GM10266 (cell line): ENCODE results near the gene HPN.
"Not testable (repeated sequence)": the region's sequence is repeated elsewhere in the genome, so short reads cannot be mapped to it uniquely, and the experiment has no call there.

ENCODE experiments used
- DNase-seq: peaks from one replicate; pipeline ENCODE4 v3.0.0; 2012; ENCODE audit errors: extremely low spot score
- TF ChIP-seq, protein P1 (sequence below): IDR thresholded peaks from 2 replicates; pipeline ENCODE4 v1.5.1; 2012; ENCODE audit warnings: mild to moderate bottlenecking, low read depth; ENCODE audit not compliant: control insufficient read depth, insufficient read depth; ENCODE audit errors: missing control alignments

Gene HPN

DNA sequence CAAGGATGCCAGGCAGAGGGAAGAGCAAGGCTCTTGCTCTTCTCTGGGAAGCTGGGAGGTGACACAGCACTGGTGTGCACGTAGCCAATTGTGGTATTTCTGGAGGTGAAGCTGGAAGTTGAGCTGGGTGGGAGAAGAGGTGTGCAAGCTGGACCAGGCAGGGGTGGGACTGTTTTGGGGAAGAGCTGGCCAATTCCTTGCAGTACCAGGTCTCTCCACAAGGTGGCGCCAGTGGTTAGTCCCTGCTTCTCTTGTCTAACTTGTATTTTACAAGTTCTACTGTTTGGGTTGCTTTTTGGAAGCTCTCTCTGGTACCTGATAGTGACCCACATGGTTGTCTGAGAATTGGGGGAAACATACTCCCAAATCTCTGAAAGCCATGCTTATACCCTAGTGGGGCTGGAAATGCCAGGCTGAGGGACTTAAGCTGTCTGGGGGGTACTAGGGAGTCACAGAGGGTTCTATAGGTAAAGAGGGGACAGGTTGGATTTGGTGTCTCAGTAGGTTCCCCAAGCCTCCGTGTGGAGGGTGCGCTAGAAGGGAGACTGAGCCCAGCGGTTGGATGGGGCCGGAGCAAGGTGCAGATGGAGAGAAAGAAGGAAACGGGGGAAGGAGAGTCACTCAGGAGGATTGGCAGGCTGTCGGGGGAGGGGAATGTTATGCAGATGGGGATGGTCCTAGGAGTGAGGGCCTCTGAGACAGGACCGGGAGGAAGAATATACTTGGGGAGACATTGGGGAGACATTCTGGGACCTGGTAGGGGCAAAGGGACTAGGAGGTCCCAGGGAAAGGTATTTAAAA is 3.0 kb downstream of the HPN start:
- TF ChIP-seq, protein P1, sequence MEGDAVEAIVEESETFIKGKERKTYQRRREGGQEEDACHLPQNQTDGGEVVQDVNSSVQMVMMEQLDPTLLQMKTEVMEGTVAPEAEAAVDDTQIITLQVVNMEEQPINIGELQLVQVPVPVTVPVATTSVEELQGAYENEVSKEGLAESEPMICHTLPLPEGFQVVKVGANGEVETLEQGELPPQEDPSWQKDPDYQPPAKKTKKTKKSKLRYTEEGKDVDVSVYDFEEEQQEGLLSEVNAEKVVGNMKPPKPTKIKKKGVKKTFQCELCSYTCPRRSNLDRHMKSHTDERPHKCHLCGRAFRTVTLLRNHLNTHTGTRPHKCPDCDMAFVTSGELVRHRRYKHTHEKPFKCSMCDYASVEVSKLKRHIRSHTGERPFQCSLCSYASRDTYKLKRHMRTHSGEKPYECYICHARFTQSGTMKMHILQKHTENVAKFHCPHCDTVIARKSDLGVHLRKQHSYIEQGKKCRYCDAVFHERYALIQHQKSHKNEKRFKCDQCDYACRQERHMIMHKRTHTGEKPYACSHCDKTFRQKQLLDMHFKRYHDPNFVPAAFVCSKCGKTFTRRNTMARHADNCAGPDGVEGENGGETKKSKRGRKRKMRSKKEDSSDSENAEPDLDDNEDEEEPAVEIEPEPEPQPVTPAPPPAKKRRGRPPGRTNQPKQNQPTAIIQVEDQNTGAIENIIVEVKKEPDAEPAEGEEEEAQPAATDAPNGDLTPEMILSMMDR: peak; percentile 89
- DNase-seq: peak; percentile 80

DNA sequence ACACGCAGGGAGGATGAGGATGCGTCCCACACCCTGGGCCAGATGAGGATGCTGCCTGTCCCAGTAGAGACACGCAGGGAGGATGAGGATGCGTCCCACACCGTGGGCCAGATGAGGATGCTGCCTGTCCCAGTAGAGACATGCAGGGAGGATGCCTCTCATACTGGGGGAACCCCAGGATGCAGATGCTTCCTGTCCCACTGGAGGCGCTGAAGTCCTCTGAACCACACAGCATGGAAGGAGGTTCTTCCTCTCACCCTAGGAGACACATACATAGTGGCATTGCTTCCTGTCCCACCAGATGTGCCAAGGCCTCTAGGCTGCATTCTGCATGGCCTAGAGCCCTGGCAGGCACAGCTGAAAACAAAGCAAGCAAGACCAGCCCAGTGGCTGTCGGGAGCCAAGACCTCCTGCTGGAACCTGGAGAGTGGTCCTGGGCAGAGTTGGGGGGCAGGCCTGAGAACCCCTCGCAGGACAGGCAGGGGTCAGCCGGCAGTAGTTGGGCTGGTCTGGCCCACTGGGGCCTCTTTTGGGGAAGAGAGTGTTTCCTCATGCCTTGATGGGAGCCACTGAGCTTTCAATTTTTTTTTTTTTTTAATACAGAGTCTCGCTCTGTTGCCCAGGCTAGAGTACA is 4.3 kb downstream of the HPN start:
- TF ChIP-seq, protein P1: peak; percentile 35

DNA sequence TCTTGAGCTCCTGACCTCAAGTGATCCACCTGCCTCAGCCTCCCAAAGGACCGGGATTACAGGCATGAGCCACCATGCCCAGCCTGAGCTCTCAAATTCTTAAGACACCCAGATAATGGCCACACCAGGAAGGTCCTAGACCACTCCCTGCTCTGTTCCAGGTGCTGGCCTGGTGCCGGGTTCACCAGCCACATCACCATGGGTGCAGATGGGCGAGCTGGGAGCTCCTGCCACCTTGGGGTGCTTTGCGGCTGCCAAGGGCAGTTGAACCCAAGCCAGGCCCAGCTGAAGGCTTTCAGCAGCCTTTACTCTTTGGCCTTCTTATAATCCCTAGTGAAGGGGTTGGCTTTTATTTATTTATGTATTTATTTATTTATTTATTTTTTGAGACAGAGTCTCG is 4.9 kb downstream of the HPN start:
- DNase-seq: no peak
- TF ChIP-seq, protein P1: no peak

More for the DNA sequence above, 4.3 kb downstream of the HPN start:
- peak; percentile 83 for DNase-seq

DNA sequence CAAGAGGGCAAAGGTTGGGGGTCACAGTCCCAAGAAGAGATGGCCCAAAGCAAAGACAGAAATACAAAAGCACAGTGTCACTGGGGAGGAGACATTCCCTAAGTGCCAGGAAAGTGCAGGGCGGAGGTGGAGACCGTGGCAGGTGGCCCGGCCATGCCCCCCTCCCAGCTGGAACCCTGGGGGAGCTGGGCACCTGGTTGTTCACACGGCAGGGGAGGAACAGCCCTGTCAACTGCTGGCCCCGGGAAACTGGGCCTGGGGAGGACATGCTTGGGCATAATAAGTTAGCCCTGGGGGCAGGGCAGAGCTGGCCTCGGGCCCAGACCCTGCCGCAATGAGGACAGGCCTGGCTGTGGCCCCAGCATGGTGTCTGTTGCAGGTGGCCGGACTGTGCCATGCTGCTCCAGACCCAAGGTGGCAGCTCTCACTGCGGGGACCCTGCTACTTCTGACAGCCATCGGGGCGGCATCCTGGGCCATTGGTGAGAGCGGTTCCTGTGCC is 7.4 kb downstream of the HPN start:
- TF ChIP-seq, protein P1: no peak
- no peak for DNase-seq

DNA sequence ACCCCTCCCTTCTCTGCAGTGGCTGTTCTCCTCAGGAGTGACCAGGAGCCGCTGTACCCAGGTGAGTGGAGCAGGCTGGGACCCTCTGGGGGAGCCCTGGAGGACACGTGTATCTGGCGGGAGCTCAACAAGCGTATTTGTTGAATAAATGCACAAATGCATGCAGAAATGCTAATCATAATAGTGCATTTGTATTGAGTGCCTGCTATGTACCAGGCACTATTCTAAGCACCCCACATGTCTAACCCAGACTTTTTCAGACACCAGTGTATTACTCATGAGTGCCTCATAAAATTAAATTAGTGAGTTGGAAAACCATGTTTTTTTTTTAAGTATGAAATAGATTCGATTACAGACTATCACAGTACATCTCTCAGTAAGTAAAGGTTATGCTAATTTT is 7.9 kb downstream of the HPN start:
- no peak for DNase-seq
- TF ChIP-seq, protein P1: no peak

DNA sequence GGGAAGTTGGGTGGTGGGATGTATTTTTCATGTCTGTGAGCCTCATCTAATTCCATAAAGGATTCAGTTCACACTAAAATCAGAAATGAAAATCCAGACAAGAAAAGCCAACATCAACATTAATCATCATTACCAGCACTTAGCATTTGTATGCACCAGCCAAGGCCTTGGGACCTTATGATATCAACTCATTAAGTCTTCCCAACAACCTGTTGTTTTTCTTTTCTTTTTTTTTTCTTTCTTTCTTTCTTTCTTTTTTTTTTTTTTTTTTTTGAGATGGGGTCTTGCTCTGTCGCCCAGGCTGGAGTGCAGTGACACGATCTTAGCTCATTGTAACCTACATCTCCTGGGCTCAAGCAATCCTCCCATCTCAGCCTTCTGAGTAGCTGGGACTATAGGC is 9.1 kb downstream of the HPN start:
- DNase-seq: not testable (repeated sequence)

DNA sequence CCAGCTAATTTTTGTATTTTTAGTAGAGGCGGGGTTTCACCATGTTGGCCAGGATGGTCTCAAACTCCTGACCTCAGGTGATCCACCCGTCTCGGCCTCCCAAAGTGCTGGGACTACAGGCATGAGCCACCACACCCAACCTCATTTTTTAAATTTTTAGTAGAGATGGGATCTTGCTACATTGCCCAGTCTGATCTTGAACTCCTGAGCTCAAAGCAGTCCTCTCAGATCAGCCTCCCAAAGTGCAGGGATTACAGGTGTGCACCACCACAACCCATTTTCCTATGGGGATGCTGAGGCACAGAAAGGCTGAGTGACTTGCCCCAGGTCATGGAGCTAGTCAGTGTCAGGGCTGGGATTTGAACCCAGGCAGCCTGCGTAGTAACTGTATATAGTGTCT is 9.7 kb downstream of the HPN start:
- DNase-seq: not testable (repeated sequence)

DNA sequence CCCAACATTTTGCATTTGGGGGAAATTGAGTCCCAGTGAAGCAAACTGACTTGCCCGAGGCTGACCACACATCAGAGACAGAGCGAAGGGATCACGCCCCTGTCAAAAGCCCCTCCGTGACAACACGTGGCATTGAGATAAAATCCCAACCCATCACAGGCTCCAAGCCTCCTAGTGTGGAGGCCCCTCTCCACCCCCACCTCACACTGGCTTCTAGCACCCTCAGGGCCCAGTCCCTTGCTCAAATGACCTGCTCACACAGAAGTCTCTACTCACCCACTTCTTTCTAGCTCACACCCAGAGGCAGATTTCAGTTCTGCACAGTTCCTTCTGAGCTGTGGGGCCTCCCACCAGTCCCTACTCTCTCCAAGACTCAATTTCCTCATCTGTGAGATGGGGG is 10.3 kb downstream of the HPN start:
- TF ChIP-seq, protein P1: no peak
- no peak for DNase-seq
